B cell (primary cell): ENCODE data around the gene CCDC196. TPM values are rescaled to one million over a fixed set of nuclear protein-coding genes. Genes with fewer than 3 reads are reported as not detected.

Source experiments
- ATAC-seq: fragments of 200-7000 bp; cut with Tn5 transposase; one replicate; pipeline ENCODE4 v1.10.0; 2021; ENCODE audit warnings: low read depth, mild to moderate bottlenecking, moderate number of reproducible peaks, moderate library complexity
- CTCF ChIA-PET: fragments of 350-600 bp; sonication (Branson Sonifier 250); formaldehyde crosslinking; loops from one replicate; lab custom pipeline; 2021; ENCODE audit warnings: antibody characterized with exemption, inconsistent platforms; lab: Charles Lee
- POLR2A ChIA-PET: fragments of 350-600 bp; sonication (Branson Sonifier 250); formaldehyde crosslinking; loops from one replicate; lab custom pipeline; 2021; ENCODE audit warnings: antibody characterized with exemption; lab: Charles Lee
- DNase-seq: peaks from one replicate; pipeline ENCODE4 v3.0.0; 2013
- H2AFZ ChIP-seq: 2 replicates; pipeline ENCODE4 v1.6.1; 2012; ENCODE audit warnings: mild to moderate bottlenecking, low read depth, low read length; ENCODE audit not compliant: insufficient read depth, poor library complexity, severe bottlenecking
- H3K27ac ChIP-seq, 2 donors: 1 replicate in 1 of 2; 2 replicates in 1 of 2; pipeline ENCODE4 v1.5.1; 2012 to 2013; ENCODE audit warnings: low read length in 2 of 2, mild to moderate bottlenecking in 2 of 2, moderate library complexity in 1 of 2
- H3K27me3 ChIP-seq, 4 experiments: fragments of 200-600 bp in 1 of 4; sonication (generic) in 1 of 4; replicated peaks in 1 of 4; 1 replicate in 2 of 4; 2 replicates in 2 of 4; pipeline versions ENCODE4 v1.6.1 to v1.7.0; 2013 to 2016; ENCODE audit warnings: low read length in 3 of 4, mild to moderate bottlenecking in 2 of 4, mixed read lengths in 1 of 4, moderate library complexity in 1 of 4; ENCODE audit not compliant: insufficient read depth in 4 of 4, control insufficient read depth in 3 of 4; ENCODE audit errors: control extremely low read depth in 1 of 4
- H3K36me3 ChIP-seq, 2 experiments: replicated peaks in 1 of 2; 1 replicate in 1 of 2; 2 replicates in 1 of 2; pipeline versions ENCODE4 v1.6.1 to v1.7.1; 2013; ENCODE audit warnings: low read length in 1 of 2; ENCODE audit not compliant: insufficient read depth in 2 of 2, control insufficient read depth in 1 of 2; ENCODE audit errors: control extremely low read depth in 1 of 2, extremely low read depth in 1 of 2
- H3K4me1 ChIP-seq, 2 donors: fragments of 200-600 bp in 1 of 2; sonication (generic) in 1 of 2; 1 replicate in 1 of 2; 2 replicates in 1 of 2; pipeline versions ENCODE4 v1.5.1 to v1.6.1; 2013 to 2017; ENCODE audit warnings: low read length in 2 of 2; ENCODE audit not compliant: control insufficient read depth in 2 of 2, insufficient read depth in 2 of 2
- H3K4me2 ChIP-seq: replicated peaks from 2 replicates; pipeline ENCODE3; 2012; ENCODE audit warnings: mild to moderate bottlenecking, low read depth, low read length; ENCODE audit not compliant: poor library complexity, severe bottlenecking
- H3K4me3 ChIP-seq, 5 experiments: fragments of 200-600 bp in 1 of 5; sonication (generic) in 1 of 5; 1 replicate in 3 of 5; 2 replicates in 2 of 5; pipeline versions ENCODE4 v1.5.1 to v1.7.0; 2011 to 2016; ENCODE audit warnings: low read length in 4 of 5, mild to moderate bottlenecking in 4 of 5, low read depth in 2 of 5, control low read depth in 1 of 5, moderate library complexity in 1 of 5; ENCODE audit not compliant: insufficient read depth in 1 of 5; ENCODE audit errors: control extremely low read depth in 1 of 5, extremely low read depth in 1 of 5
- H3K79me2 ChIP-seq: fragments of 200-600 bp; sonication (generic); one replicate; pipeline ENCODE4 v1.6.0; 2016; ENCODE audit warnings: low read length; ENCODE audit not compliant: control insufficient read depth, insufficient read depth
- H3K9ac ChIP-seq: fragments of 200-600 bp; sonication (generic); 2 replicates; pipeline ENCODE4 v1.6.1; 2017; ENCODE audit warnings: mild to moderate bottlenecking, low read length, moderate library complexity
- H3K9me3 ChIP-seq, 3 donors: one replicate each; pipeline versions ENCODE4 v1.6.1 to v1.7.1; 2013; ENCODE audit warnings: low read length in 2 of 3; ENCODE audit not compliant: control insufficient read depth in 2 of 3, insufficient read depth in 1 of 3; ENCODE audit errors: control extremely low read depth in 1 of 3
- H4K20me1 ChIP-seq: 2 replicates; pipeline ENCODE4 v1.6.0; 2012; ENCODE audit warnings: mild to moderate bottlenecking, low read length; ENCODE audit not compliant: insufficient read depth, control insufficient read depth, poor library complexity, severe bottlenecking
- H3K27ac Mint-ChIP-seq: one replicate; pipeline ENCODE4 v1.8.0; 2021; ENCODE audit warnings: mixed read lengths
- H3K27me3 Mint-ChIP-seq: one replicate; pipeline ENCODE4 v1.8.0; 2021; ENCODE audit warnings: mixed read lengths
- H3K4me1 Mint-ChIP-seq: one replicate; pipeline ENCODE4 v1.8.0; 2021; ENCODE audit warnings: mixed read lengths
- H3K4me3 Mint-ChIP-seq: one replicate; pipeline ENCODE4 v1.8.0; 2021; ENCODE audit warnings: mixed read lengths
- H3K9me3 Mint-ChIP-seq: one replicate; pipeline ENCODE4 v1.8.0; 2022; ENCODE audit warnings: mixed read lengths; ENCODE audit not compliant: insufficient read depth
- EZH2 ChIP-seq: IDR thresholded peaks from 2 replicates; pipeline ENCODE4 v1.6.1; 2012; ENCODE audit warnings: borderline replicate concordance, low read depth, mild to moderate bottlenecking, moderate library complexity, low read length; ENCODE audit not compliant: insufficient read depth, poor library complexity, severe bottlenecking
- WGBS: methylation state at CpG from one replicate; pipeline ENCODE4 v1.1.5; 2013; ENCODE audit warnings: missing lambda C conversion rate; ENCODE audit not compliant: insufficient coverage; 5-methylcytosine and 5-hydroxymethylcytosine counted together
- intact Hi-C: fragments of 100-400 bp; cut with micrococcal nuclease; formaldehyde crosslinking; loops from one replicate; pipeline ENCODE4 v1.10.0; 2022
- polyA plus RNA-seq: library from polyadenylated mRNA; depleted of rRNA; stranded (reverse); fragments of >200 nt; gene quantifications from 2 replicates; pipeline ENCODE4 v1.2.3, GENCODE V29; 2012
- total RNA-seq, 2 donors: library from RNA; stranded (reverse); fragments of 120-200 nt in 1 of 2; gene quantifications; 1 replicate in 1 of 2; 2 replicates in 1 of 2; pipeline versions ENCODE4 v1.2.3 to v1.2.4, GENCODE V29; 2013 to 2022
- TF ChIP-seq, protein P1 (sequence below): fragments of 200-600 bp; IDR thresholded peaks from one replicate; pipeline ENCODE4 v1.8.0; 2022; ENCODE audit warnings: antibody characterized with exemption, mild to moderate bottlenecking

Gene CCDC196
- total and polyA plus RNA-seq, 2 donors (not counting 1 experiment from before 2014, with no cell fraction given): not detected

DNA sequence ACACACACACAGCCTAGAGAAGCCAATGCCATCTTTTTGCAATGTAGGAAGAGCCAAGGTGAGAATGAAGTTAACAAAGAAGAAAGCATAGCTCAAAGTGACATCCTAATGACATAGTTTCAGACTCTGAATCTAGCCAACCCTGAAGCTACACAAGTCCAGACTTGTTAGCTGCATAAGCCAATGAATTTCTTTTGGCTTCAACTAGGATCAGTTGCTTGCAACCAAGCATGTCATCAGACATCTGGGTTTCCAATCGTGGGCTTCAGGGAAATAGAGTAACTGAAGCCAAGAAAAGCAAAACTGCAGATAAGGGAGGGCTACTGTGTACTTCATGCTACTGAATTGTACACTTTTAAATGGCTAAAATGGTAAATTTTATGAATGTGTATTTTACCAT lies 17.4 kb downstream of the CCDC196 start:
- Histone ChIP-seq H4K20me1 (no peaks in the 10 kb centered on the region), H3K4me1 (peaks cover 2 to 6% of the 10 kb centered on the region in 2 donors), H3K4me3 (no peak overlapping the region), H3K36me3 (no peaks in the 10 kb centered on the region), H3K9ac (no peak overlapping the region), H3K79me2 (no peaks in the 10 kb centered on the region), H3K27ac (no peak overlapping the region), H2AFZ (no peak overlapping the region), H3K27me3 (no peaks in the 10 kb centered on the region), H3K4me2 (no peak overlapping the region), H3K9me3 (no peaks in the 10 kb centered on the region)
- no peak overlapping the region for H3K27ac Mint-ChIP-seq
- no peak for TF ChIP-seq EZH2
- TF ChIP-seq, protein P1, sequence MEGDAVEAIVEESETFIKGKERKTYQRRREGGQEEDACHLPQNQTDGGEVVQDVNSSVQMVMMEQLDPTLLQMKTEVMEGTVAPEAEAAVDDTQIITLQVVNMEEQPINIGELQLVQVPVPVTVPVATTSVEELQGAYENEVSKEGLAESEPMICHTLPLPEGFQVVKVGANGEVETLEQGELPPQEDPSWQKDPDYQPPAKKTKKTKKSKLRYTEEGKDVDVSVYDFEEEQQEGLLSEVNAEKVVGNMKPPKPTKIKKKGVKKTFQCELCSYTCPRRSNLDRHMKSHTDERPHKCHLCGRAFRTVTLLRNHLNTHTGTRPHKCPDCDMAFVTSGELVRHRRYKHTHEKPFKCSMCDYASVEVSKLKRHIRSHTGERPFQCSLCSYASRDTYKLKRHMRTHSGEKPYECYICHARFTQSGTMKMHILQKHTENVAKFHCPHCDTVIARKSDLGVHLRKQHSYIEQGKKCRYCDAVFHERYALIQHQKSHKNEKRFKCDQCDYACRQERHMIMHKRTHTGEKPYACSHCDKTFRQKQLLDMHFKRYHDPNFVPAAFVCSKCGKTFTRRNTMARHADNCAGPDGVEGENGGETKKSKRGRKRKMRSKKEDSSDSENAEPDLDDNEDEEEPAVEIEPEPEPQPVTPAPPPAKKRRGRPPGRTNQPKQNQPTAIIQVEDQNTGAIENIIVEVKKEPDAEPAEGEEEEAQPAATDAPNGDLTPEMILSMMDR: no peak
- H3K4me1 Mint-ChIP-seq: peaks cover 10% of the 10 kb centered on the region
- WGBS: 100% methylated on average over 1 of the region's 1 CpG
- intact Hi-C loops: no loop called here
- ATAC-seq: no peak
- DNase-seq: no peak
- POLR2A ChIA-PET: no interaction called here
- H3K9me3 Mint-ChIP-seq: no peaks in the 10 kb centered on the region
- no peak overlapping the region for H3K4me3 Mint-ChIP-seq
- CTCF ChIA-PET: interaction anchor here (0.6 to 1.2 kb wide), 3 partner anchors 12 to 771 kb away, joined by 3 read pairs; no protein-coding TSS in a partner anchor
- no peaks in the 10 kb centered on the region for H3K27me3 Mint-ChIP-seq

DNA sequence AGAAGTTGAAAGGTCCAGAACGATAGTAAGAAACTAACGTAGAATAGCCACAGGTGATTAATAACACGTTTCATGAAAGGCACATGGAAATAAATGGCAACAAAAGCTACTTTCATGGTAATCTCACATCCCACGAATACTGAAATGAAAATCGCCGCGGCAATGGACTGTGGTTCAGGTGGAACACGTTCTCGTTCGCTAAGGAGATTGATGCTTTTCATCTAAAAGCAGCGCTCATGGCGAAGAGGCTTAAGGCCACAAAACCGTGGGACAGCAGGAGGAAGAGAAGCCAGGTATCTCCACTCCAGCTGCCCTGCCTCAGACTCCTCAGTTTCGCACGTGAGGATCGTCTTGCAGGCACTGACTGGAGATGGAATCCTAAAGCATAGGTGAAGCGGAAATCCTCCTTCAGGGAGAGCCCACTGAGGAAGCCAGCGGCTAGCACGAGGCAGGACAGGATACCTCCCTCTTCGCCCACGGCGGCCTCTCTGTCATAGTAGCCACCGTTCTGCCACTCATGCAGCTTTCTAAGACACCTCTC lies 21.1 kb downstream of the CCDC196 start:
- no peak for TF ChIP-seq EZH2
- TF ChIP-seq, protein P1: no peak
- peaks cover 25% of the 10 kb centered on the region for H3K4me1 Mint-ChIP-seq
- Histone ChIP-seq H4K20me1 (peaks cover 5% of the 10 kb centered on the region), H3K9ac (peak overlapping the region; percentile 79), H3K4me1 (peaks cover 7 to 18% of the 10 kb centered on the region in 2 donors), H2AFZ (peak overlapping the region; percentile 92), H3K27me3 (peaks cover 0 to 8% (median 0%) of the 10 kb centered on the region in 4 experiments), H3K36me3 (no peaks in the 10 kb centered on the region), H3K4me2 (peak overlapping the region; percentile 92), H3K27ac (peak overlapping the region; percentile 36 to 66), H3K4me3 (peak overlapping the region; percentile 74 to 90 (median 81)), H3K79me2 (peaks cover 4% of the 10 kb centered on the region), H3K9me3 (no peaks in the 10 kb centered on the region)
- ATAC-seq (peak; percentile 7), DNase-seq (no peak)
- peak overlapping the region; percentile 91 for H3K27ac Mint-ChIP-seq
- POLR2A ChIA-PET: no interaction called here
- 6% methylated on average over 20 of the region's 23 CpGs for WGBS
- intact Hi-C loops: loop anchor here (5.0 kb wide), 1 partner anchor 1190 kb away; the partner anchor contains the start of gene RDH11
- peak overlapping the region; percentile 99 for H3K4me3 Mint-ChIP-seq
- CTCF ChIA-PET: interaction anchor here (0.5 to 1.9 kb wide), 3 partner anchors 10 to 71 kb away, joined by 4 to 6 read pairs (median 4); no protein-coding TSS in a partner anchor
- H3K9me3 Mint-ChIP-seq: no peaks in the 10 kb centered on the region
- H3K27me3 Mint-ChIP-seq: peaks cover 6% of the 10 kb centered on the region
